ENCODE measurements around the gene PRRT2.

- no peak for TF ChIP-seq CTCF (IDR thresholded peaks at IDR 0.05)
- TF ChIP-seq POLR2AphosphoS5 (IDR thresholded peaks at IDR 0.05; ENCODE audit: low read depth, low read length) = no peak
Observed at GRCh38 chr16:29834079-29834478, 22.1 kb downstream of the PRRT2 start.

Measured in Panc1 (cell line).